Limb (tissue), 2 donors: ENCODE data around the gene CIDEA.
A peak's percentile ranks its signal among the peaks of the same experiment; 100 is the strongest.
"Not testable (repeated sequence)": the region's sequence is repeated elsewhere in the genome, so short reads cannot be mapped to it uniquely, and the experiment has no call there.

Source experiments
- DNase-seq, 2 donors: peaks; one replicate each; pipeline ENCODE4 v3.0.0-alpha.2; 2016; ENCODE audit errors: extremely low spot score in 2 of 2

The CIDEA gene

DNA sequence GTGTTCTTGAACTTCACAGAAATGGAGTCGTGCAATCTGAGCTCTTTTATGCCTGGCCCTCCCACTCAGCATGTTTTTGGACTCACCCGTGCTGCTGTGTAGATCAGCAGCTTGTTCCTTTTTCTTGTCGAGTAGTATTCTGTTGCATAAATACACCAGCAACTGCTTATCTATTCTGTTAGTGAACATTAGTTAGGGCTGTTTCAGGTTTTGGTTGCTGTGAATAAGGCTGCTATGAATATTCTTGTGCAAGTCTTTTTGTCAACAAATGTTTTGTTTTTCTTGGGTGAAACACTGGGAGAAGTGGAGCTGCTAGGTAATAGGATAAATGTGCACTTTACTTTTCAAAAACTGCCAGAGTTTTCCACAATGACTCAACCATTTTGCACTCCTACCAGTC, 15.3 kb upstream of the CIDEA start:
- DNase-seq: no peak

DNA sequence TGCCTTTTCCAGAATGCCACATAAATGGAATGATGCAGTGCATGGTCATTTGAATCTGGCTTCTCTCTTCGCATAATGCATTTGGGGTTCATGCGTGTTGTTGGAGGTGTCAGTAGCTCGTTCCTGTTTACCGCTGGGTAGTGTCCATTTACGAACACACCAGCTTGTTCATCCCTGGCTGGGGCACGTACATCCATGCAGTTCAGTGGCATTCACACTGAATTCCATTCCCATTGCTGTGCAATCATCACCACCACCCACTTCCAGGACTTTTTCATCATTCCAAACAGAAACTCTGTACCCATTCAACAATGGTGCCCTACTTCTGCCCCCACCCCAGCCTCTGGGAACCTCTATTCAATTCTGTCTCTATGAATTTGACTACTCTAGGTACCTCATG, 14.7 kb upstream of the CIDEA start:
- DNase-seq: no peak

GRCh38 chr18:12242658-12243260, 11.4 kb upstream of the CIDEA start:
- no peak for DNase-seq

DNA sequence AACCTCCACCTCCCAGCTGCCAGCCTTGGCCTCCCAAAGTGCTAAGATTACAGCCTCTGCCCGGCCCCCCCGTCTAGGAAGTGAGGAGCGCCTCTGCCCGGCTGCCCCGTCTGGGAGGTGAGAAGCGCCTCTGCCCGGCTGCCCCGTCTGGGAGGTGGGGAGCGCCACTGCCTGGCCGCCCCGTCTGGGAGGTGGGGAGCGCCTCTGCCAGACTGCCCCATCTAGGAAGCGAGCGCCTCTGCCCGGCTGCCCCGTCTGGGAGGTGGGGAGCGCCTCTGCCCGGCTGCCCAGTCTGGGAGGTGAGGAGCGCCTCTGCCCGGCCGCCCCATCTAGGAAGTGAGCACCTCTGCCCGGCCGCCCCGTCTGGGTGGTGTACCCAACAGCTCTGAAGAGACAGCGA, 10.9 kb upstream of the CIDEA start:
- DNase-seq: not testable (repeated sequence)

GRCh38 chr18:12245793-12246135, 8.4 kb upstream of the CIDEA start:
- no peak for DNase-seq

DNA sequence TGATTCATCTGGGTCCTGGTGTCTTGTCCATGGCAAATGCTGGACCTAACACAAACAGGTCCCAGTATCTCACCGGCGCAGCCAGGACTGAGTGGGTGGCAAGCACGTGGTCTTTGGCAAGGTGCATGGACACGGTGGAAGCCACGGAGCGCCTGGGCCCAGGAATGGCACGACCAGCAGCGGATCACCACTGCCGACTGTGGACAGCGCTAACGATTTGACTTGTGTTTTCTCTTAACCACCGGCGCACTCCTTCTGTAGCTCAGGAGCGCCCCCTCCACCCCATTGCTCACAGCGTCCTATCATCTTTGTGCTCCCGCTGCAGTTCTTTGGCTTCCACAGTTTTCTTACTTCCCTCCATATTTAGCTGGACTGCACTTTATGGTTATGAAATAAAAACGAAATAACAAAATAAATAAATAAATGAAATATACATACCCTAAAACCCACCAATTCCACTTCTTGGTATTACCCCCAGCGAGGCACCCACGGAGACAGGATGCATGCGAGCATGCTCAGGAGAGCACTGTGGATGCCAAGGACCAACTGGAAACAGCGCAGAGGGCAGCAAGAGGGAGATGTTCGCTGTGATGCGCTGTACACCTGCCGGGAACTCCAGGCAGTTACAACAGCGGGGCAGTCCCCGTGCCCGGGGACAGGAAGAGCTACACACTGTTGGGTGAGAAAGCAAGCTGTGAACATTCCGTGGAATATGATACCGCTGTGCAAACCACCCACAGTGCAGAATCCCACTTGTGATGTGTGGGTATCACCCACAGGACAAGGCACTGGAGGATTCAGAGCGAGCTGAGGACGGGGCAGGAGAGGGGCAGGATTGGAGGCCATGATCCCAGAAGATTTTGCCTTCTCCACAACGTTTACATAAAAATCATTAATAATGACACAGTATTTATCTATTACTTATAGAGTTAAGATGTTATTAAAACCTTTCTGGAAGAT, 7.0 kb upstream of the CIDEA start:
- DNase-seq: no peak

DNA sequence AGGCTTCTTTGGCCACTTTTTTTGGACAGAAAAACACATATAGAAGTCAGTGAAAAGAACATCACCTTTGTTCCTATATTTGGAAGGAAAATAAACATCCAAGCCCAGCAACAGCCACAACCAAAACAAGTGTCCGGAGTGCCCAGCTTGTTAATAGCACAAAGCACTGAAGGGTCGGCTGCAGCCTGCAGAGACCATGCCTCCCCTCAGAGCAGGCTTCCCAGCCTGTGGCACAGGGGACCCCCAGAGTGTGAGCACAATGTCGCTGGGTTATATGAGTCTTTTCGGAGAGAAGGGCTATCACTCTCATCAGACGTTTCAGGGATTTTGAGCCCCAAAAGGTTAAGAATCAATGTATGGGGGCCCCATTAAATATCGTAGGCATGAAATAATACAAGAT, 6.2 kb upstream of the CIDEA start:
- no peak for DNase-seq

DNA sequence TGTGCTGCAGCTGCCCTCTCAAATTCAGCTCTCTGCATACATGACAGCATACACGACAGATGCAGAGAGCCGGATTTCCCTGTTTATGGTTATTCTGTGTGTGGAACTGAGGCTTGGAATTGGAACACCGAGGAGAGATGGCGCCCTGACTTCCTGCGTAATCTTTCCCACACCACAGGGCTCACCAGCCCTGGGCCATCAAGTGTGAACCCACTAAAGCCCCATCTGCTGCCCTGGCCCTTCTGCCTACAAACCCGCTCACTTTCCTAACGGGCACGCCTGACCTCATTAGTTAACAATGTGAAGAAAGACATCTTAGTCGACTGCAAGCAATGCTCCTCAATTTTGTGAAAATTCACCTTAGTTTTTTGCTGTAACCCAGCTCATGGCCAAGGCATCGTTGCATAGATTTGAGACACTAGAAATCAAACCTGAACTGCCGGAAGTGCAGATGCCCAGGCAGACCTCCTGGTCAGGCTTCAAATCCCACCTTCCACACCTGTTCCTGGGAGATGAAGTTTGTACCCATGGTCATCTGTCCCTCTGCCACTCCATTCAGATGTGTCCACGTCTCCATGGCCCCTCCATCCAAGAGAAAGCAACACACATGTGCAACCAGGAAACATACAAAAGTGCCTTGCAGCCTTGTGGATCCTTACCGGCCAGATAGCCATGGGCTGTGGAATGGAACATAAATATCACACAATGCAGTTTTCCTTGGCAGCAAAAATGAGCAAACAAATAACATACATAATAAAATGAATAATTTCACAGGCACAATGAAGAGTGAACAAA, 5.0 kb upstream of the CIDEA start:
- DNase-seq: no peak

DNA sequence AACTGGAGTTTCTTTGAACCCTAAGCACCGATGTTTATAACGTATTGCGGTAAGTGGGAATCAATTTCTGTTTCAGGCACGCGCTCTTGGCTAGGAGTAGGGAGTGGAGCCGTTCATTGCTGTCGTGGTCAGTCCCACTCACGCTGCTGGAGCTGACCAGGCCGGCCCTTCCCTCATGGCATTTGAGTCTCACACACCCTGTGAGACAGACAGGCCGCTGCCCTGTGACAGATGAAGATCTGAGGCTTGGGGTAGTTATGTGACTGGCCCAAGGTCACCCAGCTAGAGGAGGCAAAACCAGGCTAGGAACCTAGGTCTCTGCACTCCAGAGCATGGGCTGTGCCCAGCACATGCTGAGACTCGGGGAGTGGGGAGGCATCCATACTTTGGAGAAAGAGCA, 2.9 kb upstream of the CIDEA start:
- DNase-seq: no peak

- DNase-seq: no peak
These were observed 2.1 kb upstream of the CIDEA start for GRCh38 chr18:12252061-12252460.

DNA sequence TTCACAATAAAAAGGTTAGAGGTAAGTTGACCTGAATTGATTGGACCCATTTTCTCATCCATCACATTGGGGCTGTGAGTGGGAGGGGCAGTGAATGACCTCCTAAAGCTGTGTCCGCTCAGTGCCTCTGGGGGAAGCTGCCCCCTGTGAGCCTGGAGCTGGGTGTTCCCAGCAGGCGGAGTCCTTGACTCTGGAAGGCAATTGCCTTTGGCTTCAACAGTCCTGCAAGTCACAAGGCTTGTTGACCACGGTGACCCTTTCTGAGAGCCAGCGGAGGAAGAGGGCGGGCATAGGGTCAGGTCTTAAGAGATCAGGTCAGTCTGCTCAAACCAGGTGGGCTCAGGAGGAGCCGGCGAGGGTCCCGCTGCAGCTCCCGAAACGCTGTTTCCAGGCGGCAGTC, 1.1 kb upstream of the CIDEA start:
- no peak for DNase-seq

DNA sequence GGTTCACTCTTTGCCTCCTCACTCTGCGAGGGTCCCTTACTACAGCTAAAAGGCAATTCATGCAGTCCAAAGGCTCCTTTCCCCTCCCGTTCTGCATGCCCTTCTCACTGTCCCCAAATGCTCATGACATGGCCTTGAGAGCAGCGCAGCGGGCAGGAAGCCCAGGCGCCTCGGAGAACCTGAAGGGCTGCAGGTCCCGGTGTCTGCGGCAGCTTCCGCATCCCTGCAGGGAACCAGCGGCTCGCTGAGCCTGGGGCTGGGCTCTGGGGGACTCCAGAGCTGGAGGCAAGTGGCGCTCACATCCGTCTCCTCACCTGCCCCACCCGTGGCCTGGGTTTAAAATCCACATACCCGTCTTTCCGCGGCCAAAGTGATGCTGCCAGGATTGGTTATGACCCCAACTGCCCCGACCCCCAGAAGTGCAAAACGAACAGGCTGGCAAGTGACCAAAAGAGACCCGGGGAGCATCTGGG, 462 bp upstream of the CIDEA start:
- DNase-seq: peak in 1 of 2 donors; percentile 44

GRCh38 chr18:12254820-12255511, 805 bp downstream of the CIDEA start:
- no peak for DNase-seq

GRCh38 chr18:12255626-12256026, 1.5 kb downstream of the CIDEA start:
- DNase-seq: peak in 1 of 2 donors; percentile 32

DNA sequence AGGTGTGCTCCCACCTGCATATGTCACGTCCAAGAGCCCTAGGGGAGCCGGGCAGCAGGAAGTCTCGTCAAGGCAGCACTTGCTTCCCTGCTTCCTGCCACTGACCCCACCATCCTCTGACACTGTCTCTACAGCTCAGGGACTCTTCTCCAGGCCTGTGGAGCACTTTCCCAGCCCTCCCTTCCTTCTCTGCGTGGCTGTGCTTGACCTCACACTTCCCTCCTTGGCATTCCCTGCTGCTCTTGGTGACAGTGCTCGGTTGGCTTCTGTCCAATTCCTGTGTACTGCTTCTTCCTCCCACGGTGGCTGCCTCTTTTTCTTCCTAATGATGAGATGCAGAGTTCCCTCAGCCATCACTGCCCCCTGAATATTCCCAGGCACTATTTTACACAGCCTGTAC, 2.8 kb downstream of the CIDEA start:
- no peak for DNase-seq

DNA sequence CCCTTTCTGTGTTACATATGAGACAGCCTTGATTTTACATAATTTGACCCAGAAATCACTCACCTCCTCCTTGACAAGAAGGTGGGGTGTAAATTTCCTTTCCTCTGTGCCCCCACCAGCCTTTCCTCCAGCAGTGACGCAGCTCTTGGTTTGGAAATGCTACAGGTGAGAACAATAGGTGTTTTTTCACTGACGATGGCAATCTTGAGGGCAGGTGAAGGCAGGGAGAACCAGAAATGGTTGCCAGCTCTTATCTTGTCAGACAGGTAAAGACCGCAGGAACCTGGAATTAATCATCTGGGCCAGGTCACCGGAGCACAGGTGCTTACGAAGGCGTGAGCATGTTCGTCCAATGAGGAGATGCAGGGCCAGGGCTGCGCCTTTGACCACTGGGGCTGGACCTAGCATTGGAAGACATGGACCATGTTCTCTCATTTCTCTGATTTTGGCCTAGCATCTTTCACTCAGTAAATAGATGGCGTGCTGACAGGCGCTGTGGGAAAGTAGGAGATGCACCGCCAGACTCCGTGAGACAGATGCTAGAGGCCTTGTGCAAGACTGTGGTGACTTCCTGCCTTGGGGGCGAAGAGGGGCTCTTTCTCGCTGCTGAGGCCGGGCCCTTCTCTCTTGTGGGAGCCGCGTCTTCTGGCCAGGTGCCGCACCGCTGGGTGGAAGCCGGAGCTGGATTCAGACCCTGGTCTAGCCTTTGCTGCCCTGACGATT, 4.0 kb downstream of the CIDEA start:
- DNase-seq: no peak

DNA sequence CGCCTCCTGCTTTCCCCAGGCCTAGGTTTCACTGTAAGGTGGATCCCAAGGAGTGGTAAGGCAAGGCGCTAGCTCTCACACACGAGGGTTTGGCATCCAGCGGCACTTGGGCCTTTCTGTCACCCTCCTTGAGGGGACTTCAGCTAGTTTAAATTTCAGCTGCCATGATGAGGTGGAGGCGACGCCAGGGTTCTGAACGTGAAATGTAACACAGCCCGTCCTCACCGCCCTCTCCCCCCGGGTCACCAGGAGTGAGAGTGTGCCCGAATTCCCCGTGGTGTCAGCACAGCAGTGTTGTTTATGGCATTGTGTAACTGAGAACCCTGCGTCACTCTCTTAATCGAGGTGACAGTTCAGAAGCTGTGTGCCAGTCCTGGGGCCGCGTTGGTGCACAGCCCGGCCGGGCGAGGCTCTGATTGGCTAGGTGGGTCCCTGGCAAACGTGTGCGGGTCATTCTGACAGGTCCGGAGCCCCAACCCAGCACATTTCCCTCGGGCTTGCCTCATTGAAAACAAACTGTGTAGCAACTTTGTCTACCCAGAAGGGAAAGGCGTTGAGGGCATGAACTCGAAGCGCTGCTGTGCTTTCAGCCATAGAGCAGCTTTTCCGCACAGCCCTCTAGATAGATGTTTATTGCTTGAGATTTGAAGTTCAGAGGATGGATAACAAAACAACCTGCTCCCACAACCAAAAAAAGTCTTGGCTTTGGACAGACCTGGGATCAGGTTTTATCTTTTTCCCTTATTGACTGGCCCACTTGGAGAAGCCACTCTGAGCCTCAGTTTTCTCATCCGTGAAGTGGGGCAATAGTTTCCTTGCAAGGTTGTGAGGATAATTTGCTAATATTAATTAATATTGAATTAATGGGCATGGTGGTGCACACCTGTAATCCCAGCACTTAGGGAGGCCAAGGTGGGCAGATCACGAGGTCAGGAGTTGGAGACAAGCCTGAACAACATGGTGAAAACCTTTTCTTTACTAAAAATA, 4.9 kb downstream of the CIDEA start:
- DNase-seq: no peak

GRCh38 chr18:12262748-12263147, 8.6 kb downstream of the CIDEA start:
- DNase-seq: no peak

- no peak for DNase-seq
These were observed 10.7 kb downstream of the CIDEA start for GRCh38 chr18:12264864-12265263.
